ENCODE measurements around the gene CDO1.
A peak's percentile ranks its signal among the peaks of the same experiment; 100 is the strongest.
"Not testable (repeated sequence)": the region's sequence is repeated elsewhere in the genome, so short reads cannot be mapped to it uniquely, and the experiment has no call there.

The CDO1 gene

GRCh38 chr5:115835481-115835880, 19.0 kb upstream of the CDO1 start:
- H3K4me3 ChIP-seq (replicated peaks; ENCODE audit: low read depth, low read length): no peak overlapping the region
- no peak for DNase-seq (ENCODE audit: extremely low read depth, low read depth)
- no peak for TF ChIP-seq CTCF (IDR thresholded peaks at IDR 0.05; ENCODE audit: low read depth, low read length, missing control alignments)

- DNase-seq (ENCODE audit: extremely low read depth, low read depth): no peak
- TF ChIP-seq CTCF (IDR thresholded peaks at IDR 0.05; ENCODE audit: low read depth, low read length, missing control alignments): peak; percentile 84
- H3K4me3 ChIP-seq (replicated peaks; ENCODE audit: low read depth, low read length): no peak overlapping the region
Measured at GRCh38 chr5:115831163-115831768, 14.8 kb upstream of the CDO1 start.

- DNase-seq (ENCODE audit: extremely low read depth, low read depth): no peak
- no peak for TF ChIP-seq CTCF (IDR thresholded peaks at IDR 0.05; ENCODE audit: low read depth, low read length, missing control alignments)
- H3K4me3 ChIP-seq (replicated peaks; ENCODE audit: low read depth, low read length): no peak overlapping the region
Measured at GRCh38 chr5:115829913-115830312, 13.5 kb upstream of the CDO1 start.

GRCh38 chr5:115825948-115826347, 9.5 kb upstream of the CDO1 start:
- TF ChIP-seq CTCF (IDR thresholded peaks at IDR 0.05; ENCODE audit: low read depth, low read length, missing control alignments): no peak

GRCh38 chr5:115824983-115825382, 8.5 kb upstream of the CDO1 start:
- not testable (repeated sequence) for DNase-seq (ENCODE audit: extremely low read depth, low read depth); H3K4me3 ChIP-seq (replicated peaks; ENCODE audit: low read depth, low read length)

More at GRCh38 chr5:115825948-115826347, 9.5 kb upstream of the CDO1 start:
- DNase-seq (ENCODE audit: extremely low read depth, low read depth): no peak
- H3K4me3 ChIP-seq (replicated peaks; ENCODE audit: low read depth, low read length): no peak overlapping the region

GRCh38 chr5:115820846-115821245, 4.4 kb upstream of the CDO1 start:
- no peak overlapping the region for H3K4me3 ChIP-seq (replicated peaks; ENCODE audit: low read depth, low read length)
- no peak for DNase-seq (ENCODE audit: extremely low read depth, low read depth)
- TF ChIP-seq CTCF (IDR thresholded peaks at IDR 0.05; ENCODE audit: low read depth, low read length, missing control alignments): no peak

GRCh38 chr5:115818821-115819220, 2.4 kb upstream of the CDO1 start:
- no peak for TF ChIP-seq CTCF (IDR thresholded peaks at IDR 0.05; ENCODE audit: low read depth, low read length, missing control alignments)
- H3K4me3 ChIP-seq (replicated peaks; ENCODE audit: low read depth, low read length): no peak overlapping the region
- no peak for DNase-seq (ENCODE audit: extremely low read depth, low read depth)
